Upper lobe of right lung (tissue), 1 donor: ENCODE data around the gene PPP1R27. TPM values are rescaled to one million over a fixed set of nuclear protein-coding genes. Genes with fewer than 3 reads are reported as not detected.
A peak's percentile ranks its signal among the peaks of the same experiment; 100 is the strongest.

Source experiments
- ATAC-seq: fragments of 200-7000 bp; cut with Tn5 transposase; one replicate; pipeline ENCODE4 v1.9.1; 2020; ENCODE audit warnings: mild to moderate bottlenecking, moderate library complexity
- DNase-seq: peaks from one replicate; pipeline ENCODE4 v3.0.0-alpha.2; 2020
- H3K27ac ChIP-seq: fragments of 200-600 bp; one replicate; pipeline ENCODE4 v1.8.0; 2022
- H3K27me3 ChIP-seq: fragments of 200-600 bp; one replicate; pipeline ENCODE4 v1.8.0; 2022; ENCODE audit warnings: mild to moderate bottlenecking
- H3K36me3 ChIP-seq: fragments of 200-600 bp; one replicate; pipeline ENCODE4 v1.8.0; 2022
- H3K4me1 ChIP-seq: fragments of 200-600 bp; one replicate; pipeline ENCODE4 v1.8.0; 2022
- H3K4me3 ChIP-seq: fragments of 200-600 bp; one replicate; pipeline ENCODE4 v1.8.0; 2022; ENCODE audit warnings: mild to moderate bottlenecking
- H3K9me3 ChIP-seq: fragments of 200-600 bp; one replicate; pipeline ENCODE4 v1.8.0; 2022
- intact Hi-C: fragments of 100-400 bp; cut with DNase I; formaldehyde crosslinking; loops from one replicate; pipeline ENCODE4 v1.11.0; 2022
- total RNA-seq: library from RNA; stranded (reverse); fragmentation: NEBNext Ultra II Directional; extraction: Animal tissue kit (Norgen Biotek cat#: 25700); gene quantifications from one replicate; pipeline ENCODE4 v1.2.1, GENCODE V29; 2021
- TF ChIP-seq, protein P1 (sequence below): fragments of 200-600 bp; IDR thresholded peaks from one replicate; pipeline ENCODE4 v1.8.0; 2022; ENCODE audit warnings: antibody characterized with exemption
- donor health status: DM: no; HTN: yes; CAD: no; lungs with severe emphysema.

Gene PPP1R27
- total RNA-seq, 1 donor from 2014 or later: not detected

DNA sequence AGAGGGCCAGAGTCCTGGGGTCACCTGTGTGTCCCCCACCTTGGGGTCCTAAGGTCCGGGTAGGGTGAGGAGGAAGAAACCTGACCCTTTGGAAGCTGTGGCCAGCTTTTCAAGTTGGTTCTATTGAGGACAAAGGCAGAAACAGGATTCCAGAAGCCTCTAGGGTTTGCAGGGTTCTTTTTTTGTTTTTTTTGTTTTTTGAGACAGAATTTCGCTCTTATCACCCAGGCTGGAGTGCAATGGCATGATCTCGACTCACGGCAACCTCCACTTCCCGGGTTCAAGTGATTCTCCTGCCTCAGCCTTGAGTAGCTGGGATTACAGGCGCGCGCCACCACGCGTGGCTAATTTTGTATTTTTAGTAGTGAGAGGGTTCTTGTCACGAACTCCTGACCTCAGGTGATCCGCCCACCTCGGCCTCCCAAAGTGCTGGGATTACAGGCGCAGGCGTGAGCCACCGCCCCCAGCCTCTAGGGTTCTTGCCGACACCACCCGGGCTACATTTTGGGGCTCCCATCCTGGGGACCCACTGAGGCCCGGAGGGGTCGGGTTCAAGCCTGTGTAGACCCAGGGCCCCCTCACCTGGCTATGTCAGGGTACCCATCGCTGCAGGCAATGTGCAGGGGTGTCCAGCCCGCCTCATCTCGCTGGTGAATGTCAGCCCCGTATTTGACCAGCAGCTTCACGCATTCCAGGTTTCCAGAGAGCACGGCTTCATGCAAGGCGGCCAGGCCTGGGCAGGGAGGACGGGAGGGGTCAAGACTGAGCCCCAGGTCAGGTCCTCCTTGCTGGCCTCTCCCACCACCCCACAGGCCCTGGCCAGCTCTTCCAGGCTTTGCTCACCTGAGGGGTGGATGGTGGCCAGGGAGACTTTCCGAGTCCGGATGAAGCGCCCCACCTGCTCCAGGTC is 674 bp downstream of the PPP1R27 start:
- peak overlapping the region; percentile 92 for H3K27ac ChIP-seq
- intact Hi-C loops: no loop called here
- no peak for ATAC-seq

DNA sequence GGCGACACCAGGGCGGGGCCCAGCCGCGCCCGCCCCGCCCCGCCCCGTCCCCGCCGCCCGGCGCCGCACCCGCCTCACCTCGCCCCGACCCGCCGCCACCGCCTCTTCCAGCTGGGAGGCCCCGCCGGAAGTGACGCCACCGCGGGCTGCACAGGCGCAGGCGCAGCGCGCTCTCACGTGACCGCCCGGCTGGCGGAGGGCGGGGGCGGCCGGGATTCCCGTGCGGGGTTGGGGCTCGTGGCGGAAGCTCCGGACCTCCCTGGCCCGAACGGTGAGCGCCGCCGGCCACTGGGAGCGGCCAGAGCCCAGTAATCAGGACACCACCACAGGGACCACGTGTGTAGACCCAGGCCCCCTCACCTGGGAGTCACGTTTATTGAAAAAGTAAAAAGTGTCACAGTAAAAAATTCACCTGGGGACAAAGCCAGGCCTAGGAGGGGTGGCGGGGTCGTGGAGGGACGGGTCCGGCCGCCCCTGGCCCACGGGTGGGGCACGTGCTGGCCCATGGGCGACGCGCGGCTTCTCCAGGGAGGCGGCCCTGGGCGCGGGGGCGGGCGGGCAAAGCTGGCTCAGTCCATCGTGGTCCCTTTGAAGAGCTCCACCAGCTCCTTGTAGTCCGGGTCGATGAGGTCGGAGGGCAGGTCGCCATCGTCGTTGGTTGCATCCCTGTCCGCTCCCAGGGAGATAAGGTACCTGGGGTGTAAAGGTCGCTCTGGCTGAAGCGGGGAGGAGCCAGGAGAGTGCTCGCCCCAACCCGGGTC is 1.5 kb downstream of the PPP1R27 start, which contains the start of gene MCRIP1:
Gene MCRIP1 (minus strand): TSS at position 132 of the 761 bp plus-strand sequence. CDS start 8,785 bp downstream, outside the sequence.
- Histone ChIP-seq H3K4me1 (peaks cover 22% of the 10 kb centered on the region), H3K27me3 (no peaks in the 10 kb centered on the region), H3K9me3 (no peaks in the 10 kb centered on the region), H3K27ac (peak within 1 kb of the TSS; percentile 92), H3K4me3 (peak within 1 kb of the TSS; percentile 92), H3K36me3 (no peaks in the 10 kb centered on the region)
- DNase-seq (peak; percentile 99), ATAC-seq (peak; percentile 88)
- intact Hi-C loops: no loop called here
- TF ChIP-seq, protein P1, sequence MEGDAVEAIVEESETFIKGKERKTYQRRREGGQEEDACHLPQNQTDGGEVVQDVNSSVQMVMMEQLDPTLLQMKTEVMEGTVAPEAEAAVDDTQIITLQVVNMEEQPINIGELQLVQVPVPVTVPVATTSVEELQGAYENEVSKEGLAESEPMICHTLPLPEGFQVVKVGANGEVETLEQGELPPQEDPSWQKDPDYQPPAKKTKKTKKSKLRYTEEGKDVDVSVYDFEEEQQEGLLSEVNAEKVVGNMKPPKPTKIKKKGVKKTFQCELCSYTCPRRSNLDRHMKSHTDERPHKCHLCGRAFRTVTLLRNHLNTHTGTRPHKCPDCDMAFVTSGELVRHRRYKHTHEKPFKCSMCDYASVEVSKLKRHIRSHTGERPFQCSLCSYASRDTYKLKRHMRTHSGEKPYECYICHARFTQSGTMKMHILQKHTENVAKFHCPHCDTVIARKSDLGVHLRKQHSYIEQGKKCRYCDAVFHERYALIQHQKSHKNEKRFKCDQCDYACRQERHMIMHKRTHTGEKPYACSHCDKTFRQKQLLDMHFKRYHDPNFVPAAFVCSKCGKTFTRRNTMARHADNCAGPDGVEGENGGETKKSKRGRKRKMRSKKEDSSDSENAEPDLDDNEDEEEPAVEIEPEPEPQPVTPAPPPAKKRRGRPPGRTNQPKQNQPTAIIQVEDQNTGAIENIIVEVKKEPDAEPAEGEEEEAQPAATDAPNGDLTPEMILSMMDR: no peak

More for the DNA sequence above, 674 bp downstream of the PPP1R27 start:
- Histone ChIP-seq H3K9me3 (no peaks in the 10 kb centered on the region), H3K36me3 (no peaks in the 10 kb centered on the region), H3K4me1 (peaks cover 22% of the 10 kb centered on the region), H3K4me3 (peak overlapping the region; percentile 78), H3K27me3 (no peaks in the 10 kb centered on the region)
- no peak for DNase-seq
- TF ChIP-seq, protein P1: no peak

DNA sequence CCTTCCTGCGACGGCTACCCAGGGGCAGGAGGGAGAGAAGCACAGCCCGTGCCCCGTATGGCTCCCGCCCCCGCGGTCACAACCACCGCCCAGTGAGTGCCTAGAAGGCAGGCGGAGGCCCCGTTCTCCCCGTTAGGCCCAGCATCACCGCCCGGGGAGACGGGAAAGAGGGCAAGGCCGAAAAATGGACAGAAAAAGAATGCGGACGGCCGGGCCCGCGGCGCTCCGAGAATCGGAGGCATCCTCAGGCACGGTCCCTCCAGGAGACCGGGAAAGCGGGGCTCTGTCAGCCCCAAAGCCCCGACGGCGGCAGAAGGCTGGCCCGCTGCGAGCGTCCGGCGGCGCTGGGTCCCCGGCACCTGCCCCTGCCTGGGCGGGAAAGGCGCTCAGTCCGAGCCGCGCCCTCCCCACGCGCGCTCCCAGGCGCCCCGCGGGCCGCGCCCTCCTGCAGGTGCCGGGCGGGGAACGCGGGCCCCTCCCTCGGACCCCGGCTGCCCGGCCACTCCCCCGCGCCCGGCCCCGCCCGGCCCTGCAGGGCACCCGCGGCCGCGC is 2.2 kb downstream of the PPP1R27 start:
- Histone ChIP-seq H3K4me1 (peaks cover 22% of the 10 kb centered on the region), H3K9me3 (no peaks in the 10 kb centered on the region), H3K27ac (peak overlapping the region; percentile 87), H3K36me3 (no peaks in the 10 kb centered on the region), H3K27me3 (no peaks in the 10 kb centered on the region), H3K4me3 (peak overlapping the region; percentile 92)
- TF ChIP-seq, protein P1: no peak
- DNase-seq (peak; percentile 81), ATAC-seq (peak; percentile 38)
- intact Hi-C loops: no loop called here

DNA sequence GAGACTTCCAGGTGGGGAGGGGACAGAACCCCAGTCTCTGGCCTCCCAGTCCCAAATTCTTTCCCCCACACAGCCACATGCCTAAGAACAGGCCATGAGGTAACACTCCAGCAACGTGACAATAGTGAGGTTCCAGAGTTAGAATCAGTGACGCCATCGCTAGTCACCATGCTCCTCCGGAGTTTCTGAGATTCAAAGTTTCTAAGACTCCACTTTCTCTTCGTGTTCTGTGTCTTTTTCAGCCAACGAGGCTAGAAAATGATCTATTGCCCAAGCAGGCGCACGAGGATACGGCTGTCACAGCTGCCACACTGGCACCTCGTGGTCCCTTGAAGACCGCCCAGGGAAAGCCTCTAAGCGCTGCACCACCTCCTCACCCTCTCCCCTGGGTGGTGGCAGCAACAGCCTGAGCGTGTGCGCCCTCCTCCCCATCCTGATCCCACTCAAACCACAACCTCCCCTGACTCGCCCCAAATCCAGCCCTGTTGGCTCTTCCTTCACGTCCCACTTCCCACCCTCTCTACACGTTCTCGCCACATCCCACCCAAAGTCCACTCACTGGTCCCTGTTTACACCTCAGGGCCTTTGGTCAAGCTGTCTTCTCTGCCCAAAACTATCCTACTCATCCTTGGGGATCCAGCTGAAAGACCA is 2.8 kb downstream of the PPP1R27 start:
- H3K27ac ChIP-seq: peak overlapping the region; percentile 87
- no peaks in the 10 kb centered on the region for H3K9me3 ChIP-seq
- TF ChIP-seq, protein P1: no peak
- no peaks in the 10 kb centered on the region for H3K36me3 ChIP-seq
- ATAC-seq: peak; percentile 54
- H3K4me1 ChIP-seq: peaks cover 22% of the 10 kb centered on the region
- peak overlapping the region; percentile 92 for H3K4me3 ChIP-seq
- peak; percentile 78 for DNase-seq
- no peaks in the 10 kb centered on the region for H3K27me3 ChIP-seq
- intact Hi-C loops: no loop called here

DNA sequence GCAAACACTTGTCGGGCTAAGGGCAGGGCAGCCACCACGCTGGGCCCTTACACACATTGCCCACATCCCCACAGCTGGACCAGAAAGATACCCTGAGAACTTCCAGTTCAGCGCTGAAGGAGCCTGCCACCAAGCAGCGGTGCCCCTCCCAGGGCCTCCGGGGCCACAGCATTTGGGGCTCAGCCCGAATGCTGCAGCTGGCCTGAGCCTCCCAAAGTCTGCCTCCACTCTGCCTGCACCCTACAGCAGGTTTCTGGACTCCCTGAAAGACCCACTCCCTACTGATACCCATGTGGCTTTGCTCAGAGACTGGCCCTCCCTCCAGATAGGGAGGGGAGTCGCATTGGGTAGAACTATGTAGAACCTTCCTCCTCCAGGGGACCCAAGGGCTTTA is 3.3 kb downstream of the PPP1R27 start:
- ATAC-seq (no peak), DNase-seq (no peak)
- Histone ChIP-seq H3K27me3 (no peaks in the 10 kb centered on the region), H3K36me3 (no peaks in the 10 kb centered on the region), H3K27ac (peak overlapping the region; percentile 87), H3K4me1 (peaks cover 22% of the 10 kb centered on the region), H3K9me3 (no peaks in the 10 kb centered on the region), H3K4me3 (no peak overlapping the region)
- intact Hi-C loops: no loop called here
- TF ChIP-seq, protein P1: no peak
